Tibial artery (tissue), 4 donors: Measurements from ENCODE around the gene NDUFB11.

Experiments used
- DNase-seq, 2 donors: peaks; one replicate each; pipeline ENCODE4 v3.0.0-alpha.2; 2019
- H3K27ac ChIP-seq, 2 donors: fragments of 200-600 bp; sonication (generic) in 1 of 2; 1 replicate in 1 of 2; 2 replicates in 1 of 2; pipeline ENCODE4 v1.5.1; 2018 to 2019; ENCODE audit warnings: mild to moderate bottlenecking in 1 of 2
- H3K27me3 ChIP-seq, 2 donors: fragments of 200-600 bp; sonication (generic) in 1 of 2; one replicate each; pipeline versions ENCODE4 v1.5.1 to v1.6.0; 2016 to 2019
- H3K36me3 ChIP-seq, 3 donors: fragments of 200-600 bp; sonication (generic) in 2 of 3; one replicate each; pipeline ENCODE4 v1.5.1; 2016 to 2019; ENCODE audit warnings: mild to moderate bottlenecking in 2 of 3
- H3K4me1 ChIP-seq, 4 donors: fragments of 200-600 bp; sonication (generic) in 2 of 4; 1 replicate in 3 of 4; 2 replicates in 1 of 4; pipeline ENCODE4 v1.5.1; 2016 to 2019
- H3K4me3 ChIP-seq, 2 donors: fragments of 200-600 bp; sonication (generic) in 1 of 2; 1 replicate in 1 of 2; 2 replicates in 1 of 2; pipeline ENCODE4 v1.5.1; 2018 to 2019; ENCODE audit warnings: mild to moderate bottlenecking in 2 of 2
- H3K9me3 ChIP-seq, 3 donors: fragments of 200-600 bp; sonication (generic) in 1 of 3; one replicate each; pipeline ENCODE4 v1.5.1; 2016 to 2019
- CTCF ChIP-seq, 2 experiments: fragments of 200-600 bp in 1 of 2; fragments of 450-650 bp in 1 of 2; IDR thresholded peaks; one replicate each; pipeline ENCODE4 v1.5.1; 2017 to 2019; ENCODE audit warnings: antibody characterized with exemption in 2 of 2, mild to moderate bottlenecking in 1 of 2, moderate library complexity in 1 of 2
- intact Hi-C: fragments of 100-400 bp; cut with DNase I; formaldehyde crosslinking; loops from one replicate; pipeline ENCODE4 v1.15.0; 2023; ENCODE audit warnings: low total_unique reads

NDUFB11 gene

GRCh38 chrX:47179221-47179927, 34.9 kb upstream of the NDUFB11 start:
- H3K27me3 ChIP-seq: no peaks in the 10 kb centered on the region
- peak; percentile 29 to 80 for DNase-seq
- no peak overlapping the region for H3K4me3 ChIP-seq
- no peak for TF ChIP-seq CTCF (IDR thresholded peaks at IDR 0.05)
- H3K9me3 ChIP-seq: no peaks in the 10 kb centered on the region
- peak overlapping the region; percentile 41 to 60 for H3K27ac ChIP-seq
- intact Hi-C loops: no loop called here
- peaks cover 0 to 10% (median 0%) of the 10 kb centered on the region in 4 donors for H3K4me1 ChIP-seq
- peaks cover 23 to 82% (median 78%) of the 10 kb centered on the region in 3 donors for H3K36me3 ChIP-seq

- no peaks in the 10 kb centered on the region for H3K27me3 ChIP-seq
- peaks cover 23 to 92% (median 89%) of the 10 kb centered on the region in 3 donors for H3K36me3 ChIP-seq
- no peak for TF ChIP-seq CTCF (IDR thresholded peaks at IDR 0.05)
- no peaks in the 10 kb centered on the region for H3K9me3 ChIP-seq
- H3K4me3 ChIP-seq: no peak overlapping the region
- peaks cover 0 to 10% (median 0%) of the 10 kb centered on the region in 4 donors for H3K4me1 ChIP-seq
- peak overlapping the region; percentile 41 to 60 for H3K27ac ChIP-seq
- intact Hi-C loops: no loop called here
- peak in 1 of 2 donors; percentile 10 for DNase-seq
Measured at GRCh38 chrX:47178337-47178736, 33.8 kb upstream of the NDUFB11 start.

GRCh38 chrX:47177079-47177478, 32.6 kb upstream of the NDUFB11 start:
- no peak for TF ChIP-seq CTCF (IDR thresholded peaks at IDR 0.05)
- Histone ChIP-seq H3K4me1 (peaks cover 0 to 10% (median 0%) of the 10 kb centered on the region in 4 donors), H3K4me3 (no peak overlapping the region), H3K9me3 (no peaks in the 10 kb centered on the region), H3K27ac (no peak overlapping the region), H3K27me3 (no peaks in the 10 kb centered on the region), H3K36me3 (peaks cover 18 to 94% (median 93%) of the 10 kb centered on the region in 3 donors)
- peak in 1 of 2 donors; percentile 1 for DNase-seq
- intact Hi-C loops: no loop called here

- no peak overlapping the region for H3K27ac ChIP-seq
- no peaks in the 10 kb centered on the region for H3K27me3 ChIP-seq
- no peak for TF ChIP-seq CTCF (IDR thresholded peaks at IDR 0.05)
- intact Hi-C loops: no loop called here
- H3K36me3 ChIP-seq: peaks cover 10 to 93% (median 90%) of the 10 kb centered on the region in 3 donors
- H3K4me3 ChIP-seq: no peak overlapping the region
- no peaks in the 10 kb centered on the region for H3K9me3 ChIP-seq
- no peak for DNase-seq
- peaks cover 0 to 10% (median 0%) of the 10 kb centered on the region in 4 donors for H3K4me1 ChIP-seq
Measured at GRCh38 chrX:47176101-47176740, 31.7 kb upstream of the NDUFB11 start.

GRCh38 chrX:47175588-47175980, 31.1 kb upstream of the NDUFB11 start:
- intact Hi-C loops: no loop called here
- Histone ChIP-seq H3K27me3 (no peaks in the 10 kb centered on the region), H3K9me3 (no peaks in the 10 kb centered on the region), H3K27ac (no peak overlapping the region), H3K36me3 (peaks cover 14 to 95% (median 90%) of the 10 kb centered on the region in 3 donors), H3K4me1 (peaks cover 0 to 10% (median 0%) of the 10 kb centered on the region in 4 donors), H3K4me3 (no peak overlapping the region)
- no peak for TF ChIP-seq CTCF (IDR thresholded peaks at IDR 0.05)
- DNase-seq: no peak
